Activated T-helper 17 cell treated with anti-CD3 and anti-CD28 coated beads, Interleukin-2, amount 50 U/mL, for 72 hours (primary cell): ENCODE results near the gene RAB13. TPM values are rescaled to one million over a fixed set of nuclear protein-coding genes. Genes with fewer than 3 reads are reported as not detected.
"Not testable (repeated sequence)": the region's sequence is repeated elsewhere in the genome, so short reads cannot be mapped to it uniquely, and the experiment has no call there.

Experiments used
- ATAC-seq: fragments of 150-1000 bp; cut with Tn5 transposase; replicated peaks from 2 replicates; pipeline ENCODE4 v1.10.0; 2021; ENCODE audit warnings: mild to moderate bottlenecking, moderate library complexity
- H3K27ac Mint-ChIP-seq: one replicate; pipeline ENCODE4 v1.8.0; 2022; ENCODE audit warnings: mixed read lengths
- H3K27me3 Mint-ChIP-seq: one replicate; pipeline ENCODE4 v1.8.0; 2022; ENCODE audit warnings: mixed read lengths
- H3K36me3 Mint-ChIP-seq: one replicate; pipeline ENCODE4 v1.8.0; 2022; ENCODE audit warnings: low read depth, mild to moderate bottlenecking, mixed read lengths
- H3K4me1 Mint-ChIP-seq: one replicate; pipeline ENCODE4 v1.8.0; 2022; ENCODE audit warnings: mixed read lengths
- H3K4me3 Mint-ChIP-seq: one replicate; pipeline ENCODE4 v1.8.0; 2022; ENCODE audit warnings: mild to moderate bottlenecking, mixed read lengths
- H3K9me3 Mint-ChIP-seq: one replicate; pipeline ENCODE4 v1.8.0; 2022; ENCODE audit warnings: mixed read lengths
- total RNA-seq, 2 donors: library from RNA; stranded (reverse); gene quantifications; one replicate each; pipeline ENCODE4 v1.2.3, GENCODE V29; 2022

Gene RAB13
- total RNA-seq, 2 donors from 2014 or later, result 0.66 to 0.91 TPM

DNA sequence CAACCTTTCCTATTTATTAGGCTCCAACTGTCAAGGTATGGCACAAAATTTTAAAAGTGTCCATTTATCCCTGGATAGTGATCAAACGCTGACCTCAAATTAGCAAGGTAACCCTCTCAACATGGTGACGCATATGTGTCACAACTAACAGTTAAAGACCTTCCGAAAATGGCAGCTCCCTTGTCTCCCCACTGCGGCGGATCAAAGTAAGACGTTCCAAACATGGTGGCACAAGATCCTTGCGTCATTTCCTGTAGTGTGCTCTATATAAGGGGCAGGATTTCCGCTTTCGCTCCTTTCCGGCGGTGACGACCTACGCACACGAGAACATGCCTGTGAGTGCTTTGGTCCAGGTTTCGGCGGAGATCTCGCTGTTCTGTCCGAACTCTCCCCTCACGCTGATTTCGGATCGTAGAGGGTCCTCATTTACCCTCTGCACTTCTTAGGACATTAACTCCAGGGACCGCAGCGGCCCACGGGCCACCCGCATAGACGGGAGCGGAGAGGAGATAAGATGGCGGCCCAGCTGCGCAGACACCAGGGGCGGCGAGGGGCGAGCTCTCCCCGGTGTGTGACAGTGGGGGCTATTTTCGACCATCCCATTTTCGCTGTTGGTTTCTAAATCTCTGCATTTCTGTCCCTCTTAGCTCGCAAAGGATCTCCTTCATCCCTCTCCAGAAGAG is 4.5 kb upstream of the RAB13 start, which contains the start of gene RPS27:
RPS27 (plus strand) TSS at position 295 of the 683 bp plus-strand sequence; CDS start at position 330, 35 bp downstream.
- Mint-ChIP-seq H3K36me3 (peaks cover 53% of the 10 kb centered on the region), H3K27me3 (no peaks in the 10 kb centered on the region), H3K4me3 (peak within 1 kb of the TSS; percentile 88), H3K9me3 (no peaks in the 10 kb centered on the region), H3K4me1 (peaks cover 19% of the 10 kb centered on the region), H3K27ac (peak within 1 kb of the TSS; percentile 94)
- peak; percentile 94 for ATAC-seq

DNA sequence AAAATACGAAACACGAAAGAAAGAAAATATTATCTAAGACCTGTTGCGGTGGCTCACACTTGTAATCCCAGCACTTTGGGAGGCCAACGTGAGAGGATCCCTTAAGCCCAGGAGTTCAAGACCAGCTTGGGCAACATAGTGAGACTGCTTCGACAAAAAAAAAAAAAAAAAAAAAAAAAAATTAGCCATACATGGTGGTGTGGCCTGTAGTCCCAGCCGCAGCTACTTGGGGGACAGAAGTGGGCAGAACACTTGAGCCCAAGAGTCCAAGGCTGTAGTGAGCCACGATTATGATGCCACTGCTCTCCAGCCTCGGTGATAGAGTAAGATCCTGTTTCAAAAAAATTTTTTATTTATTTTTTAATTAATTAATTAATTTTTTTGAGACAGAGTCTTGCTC is 1.5 kb upstream of the RAB13 start:
- H3K27ac Mint-ChIP-seq, result peak overlapping the region; percentile 61
- H3K4me3 Mint-ChIP-seq, result peak overlapping the region; percentile 65
- no peaks in the 10 kb centered on the region for H3K27me3 Mint-ChIP-seq
- no peaks in the 10 kb centered on the region for H3K9me3 Mint-ChIP-seq
- peaks cover 16% of the 10 kb centered on the region for H3K4me1 Mint-ChIP-seq
- ATAC-seq, result no peak
- peaks cover 23% of the 10 kb centered on the region for H3K36me3 Mint-ChIP-seq

GRCh38 chr1:153985341-153985912 is 712 bp downstream of the RAB13 start:
- H3K27me3 Mint-ChIP-seq, result no peaks in the 10 kb centered on the region
- no peaks in the 10 kb centered on the region for H3K9me3 Mint-ChIP-seq
- ATAC-seq, result no peak
- H3K36me3 Mint-ChIP-seq, result peaks cover 1% of the 10 kb centered on the region
- H3K4me1 Mint-ChIP-seq, result peaks cover 3% of the 10 kb centered on the region
- peak overlapping the region; percentile 28 for H3K4me3 Mint-ChIP-seq
- H3K27ac Mint-ChIP-seq, result no peak overlapping the region

DNA sequence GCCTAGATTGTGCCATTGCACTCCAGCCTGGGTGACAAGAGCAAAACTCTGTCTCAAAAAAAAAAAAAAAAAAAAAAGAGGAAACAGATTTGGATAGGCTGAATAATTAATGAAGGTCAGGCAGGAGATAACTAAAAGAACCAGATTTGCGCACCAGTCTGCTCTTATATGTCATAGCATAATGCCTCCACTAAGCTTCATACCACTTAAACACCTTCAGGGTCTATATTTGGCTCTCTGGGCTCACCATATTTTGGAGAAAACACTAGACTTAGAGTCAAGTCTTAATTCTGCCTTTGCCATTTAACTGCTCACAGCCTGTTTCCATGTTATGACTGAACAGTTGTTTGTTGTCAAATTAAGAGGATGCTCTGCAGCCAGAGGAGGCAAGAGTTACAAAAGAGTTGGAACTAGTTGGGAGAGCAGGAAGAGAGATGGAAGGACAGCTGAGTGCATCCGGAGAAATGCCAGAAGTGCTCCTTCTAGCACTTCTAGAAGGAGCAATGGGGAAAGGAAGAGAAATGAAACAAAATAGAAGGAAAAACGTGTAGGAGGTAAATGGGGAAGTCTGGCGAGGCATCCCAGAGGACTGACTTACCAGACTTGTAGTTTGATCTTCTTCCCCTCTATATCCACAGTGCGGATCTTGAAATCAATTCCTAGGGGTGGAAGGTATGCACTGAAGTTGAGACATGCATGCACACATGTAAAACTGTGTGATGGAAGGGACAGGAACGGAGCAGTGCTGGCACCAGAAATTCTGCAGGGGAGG is 1.8 kb downstream of the RAB13 start:
- no peak overlapping the region for H3K4me3 Mint-ChIP-seq
- no peaks in the 10 kb centered on the region for H3K27me3 Mint-ChIP-seq
- no peak for ATAC-seq
- H3K36me3 Mint-ChIP-seq, result no peaks in the 10 kb centered on the region
- no peaks in the 10 kb centered on the region for H3K4me1 Mint-ChIP-seq
- no peaks in the 10 kb centered on the region for H3K9me3 Mint-ChIP-seq
- H3K27ac Mint-ChIP-seq, result no peak overlapping the region

- H3K4me1 Mint-ChIP-seq, H3K36me3 Mint-ChIP-seq, H3K27me3 Mint-ChIP-seq, ATAC-seq, H3K27ac Mint-ChIP-seq, H3K9me3 Mint-ChIP-seq, H3K4me3 Mint-ChIP-seq: not testable (repeated sequence)
Observed at GRCh38 chr1:153981735-153982134, 4.4 kb downstream of the RAB13 start.

DNA sequence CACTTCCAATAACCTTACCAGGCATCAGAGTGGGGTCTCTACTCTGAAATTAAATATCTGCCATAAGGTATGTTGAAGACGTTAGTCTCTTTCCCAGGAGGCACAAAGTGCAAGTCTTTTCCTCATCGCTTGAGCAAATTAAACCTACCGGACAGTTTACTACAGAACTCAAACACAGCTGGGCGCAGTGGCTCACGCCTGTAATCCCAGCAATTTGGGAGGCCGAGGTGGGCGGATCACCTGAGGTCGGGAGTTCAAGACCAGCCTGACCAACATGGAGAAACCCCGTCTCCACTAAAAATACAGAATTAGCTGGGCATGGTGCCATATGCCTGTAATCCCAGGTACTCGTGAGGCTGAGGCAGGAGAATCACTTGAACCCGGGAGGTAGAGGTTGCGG is 7.0 kb downstream of the RAB13 start:
- H3K27me3 Mint-ChIP-seq, H3K9me3 Mint-ChIP-seq, ATAC-seq: not testable (repeated sequence)
- Mint-ChIP-seq H3K4me1 (peaks cover 13% of the 10 kb centered on the region), H3K36me3 (peaks cover 36% of the 10 kb centered on the region), H3K4me3 (peak overlapping the region; percentile 98), H3K27ac (peak overlapping the region; percentile 94)

GRCh38 chr1:153978274-153978909 is 7.7 kb downstream of the RAB13 start:
- H3K36me3 Mint-ChIP-seq, result peaks cover 43% of the 10 kb centered on the region
- peak; percentile 5 for ATAC-seq
- no peaks in the 10 kb centered on the region for H3K9me3 Mint-ChIP-seq
- no peaks in the 10 kb centered on the region for H3K27me3 Mint-ChIP-seq
- H3K4me1 Mint-ChIP-seq, result peaks cover 13% of the 10 kb centered on the region
- H3K27ac Mint-ChIP-seq, result peak overlapping the region; percentile 94
- H3K4me3 Mint-ChIP-seq, result peak overlapping the region; percentile 98

DNA sequence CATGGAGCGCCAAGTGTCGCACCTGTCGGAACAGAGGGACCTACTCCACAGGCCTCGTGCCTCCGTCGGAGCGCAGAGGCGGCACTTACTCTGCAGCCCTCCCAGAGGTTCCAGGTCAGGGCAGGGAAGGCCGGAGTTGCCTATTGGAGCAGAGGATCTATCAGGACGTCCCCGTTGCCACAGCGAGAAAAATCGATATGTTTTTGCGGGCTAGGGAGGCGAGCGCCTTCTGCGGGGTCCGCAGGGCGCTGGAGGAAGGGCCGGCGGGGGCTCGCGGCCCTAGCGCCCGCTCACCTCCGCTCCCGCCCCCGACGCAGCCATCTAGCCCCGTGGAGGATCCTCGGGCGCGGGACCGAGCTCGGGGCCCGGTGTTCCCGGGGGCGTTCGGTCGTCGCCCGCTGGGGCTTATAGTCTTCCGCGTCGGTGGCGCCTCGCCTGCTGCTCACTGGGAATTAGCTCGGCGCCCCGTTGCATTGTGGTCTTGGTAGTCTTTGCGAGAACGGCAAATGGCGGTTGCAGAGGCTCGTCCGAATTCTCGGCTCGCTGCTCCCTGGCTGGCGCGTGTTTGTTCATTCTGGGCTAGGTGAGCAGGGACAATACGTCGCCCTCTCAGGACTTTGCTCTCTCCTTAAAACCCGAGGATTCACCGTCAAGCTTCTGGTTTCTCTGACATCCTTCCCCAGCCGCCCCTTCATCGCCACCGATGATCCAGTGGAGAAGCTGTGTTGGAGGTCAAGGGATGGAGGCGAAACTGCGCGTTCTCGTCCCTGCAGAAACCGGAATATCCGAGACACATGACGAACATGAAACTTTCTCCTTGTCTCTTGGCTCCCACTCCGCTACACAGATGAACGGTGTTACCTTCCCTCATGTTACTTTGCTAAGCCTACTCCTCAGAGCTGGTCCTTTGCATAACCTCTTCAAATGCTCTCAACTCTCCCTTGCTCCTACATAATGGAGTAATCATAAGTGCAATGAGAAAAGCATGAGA is 8.6 kb downstream of the RAB13 start, which contains the start of gene JTB:
JTB (minus strand) TSS at position 425 of the 991 bp plus-strand sequence; CDS start at position 3, 422 bp downstream.
- Mint-ChIP-seq H3K9me3 (no peaks in the 10 kb centered on the region), H3K4me1 (peaks cover 13% of the 10 kb centered on the region), H3K27me3 (no peaks in the 10 kb centered on the region), H3K27ac (peak within 1 kb of the TSS; percentile 94), H3K36me3 (peaks cover 48% of the 10 kb centered on the region), H3K4me3 (peak within 1 kb of the TSS; percentile 98)
- peak; percentile 94 for ATAC-seq

DNA sequence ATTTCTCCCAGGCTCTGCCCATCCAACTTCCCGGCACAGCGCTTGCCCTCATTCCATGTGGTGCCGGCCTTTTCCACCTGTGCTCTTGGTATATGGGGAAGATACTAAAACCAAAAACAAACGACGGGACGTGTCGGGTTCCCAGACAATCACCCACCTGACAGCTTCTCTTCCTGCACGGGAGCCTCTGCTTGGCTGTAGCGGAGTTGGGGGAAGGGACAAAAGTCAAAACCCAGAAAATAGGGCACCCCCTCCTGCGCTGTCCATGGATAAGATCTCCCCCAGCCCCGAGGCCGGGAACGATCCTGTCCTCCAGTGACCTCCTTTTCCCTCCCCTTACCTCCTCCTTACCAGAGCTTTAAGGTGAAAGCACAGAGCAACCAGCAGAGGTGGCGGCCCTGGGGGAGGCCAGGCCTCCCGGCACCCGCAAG is 9.3 kb downstream of the RAB13 start:
- H3K9me3 Mint-ChIP-seq, result no peaks in the 10 kb centered on the region
- peaks cover 13% of the 10 kb centered on the region for H3K4me1 Mint-ChIP-seq
- peaks cover 48% of the 10 kb centered on the region for H3K36me3 Mint-ChIP-seq

GRCh38 chr1:153973525-153973924 is 12.6 kb downstream of the RAB13 start:
- peaks cover 12% of the 10 kb centered on the region for H3K4me1 Mint-ChIP-seq
- peak overlapping the region; percentile 52 for H3K27ac Mint-ChIP-seq
- no peaks in the 10 kb centered on the region for H3K27me3 Mint-ChIP-seq
- ATAC-seq, result no peak
- no peak overlapping the region for H3K4me3 Mint-ChIP-seq
- no peaks in the 10 kb centered on the region for H3K9me3 Mint-ChIP-seq
- peaks cover 48% of the 10 kb centered on the region for H3K36me3 Mint-ChIP-seq

More for the DNA sequence above, 9.3 kb downstream of the RAB13 start:
- peak; percentile 8 for ATAC-seq
- H3K27me3 Mint-ChIP-seq, result no peaks in the 10 kb centered on the region
- H3K27ac Mint-ChIP-seq, result peak overlapping the region; percentile 94
- H3K4me3 Mint-ChIP-seq, result peak overlapping the region; percentile 98

DNA sequence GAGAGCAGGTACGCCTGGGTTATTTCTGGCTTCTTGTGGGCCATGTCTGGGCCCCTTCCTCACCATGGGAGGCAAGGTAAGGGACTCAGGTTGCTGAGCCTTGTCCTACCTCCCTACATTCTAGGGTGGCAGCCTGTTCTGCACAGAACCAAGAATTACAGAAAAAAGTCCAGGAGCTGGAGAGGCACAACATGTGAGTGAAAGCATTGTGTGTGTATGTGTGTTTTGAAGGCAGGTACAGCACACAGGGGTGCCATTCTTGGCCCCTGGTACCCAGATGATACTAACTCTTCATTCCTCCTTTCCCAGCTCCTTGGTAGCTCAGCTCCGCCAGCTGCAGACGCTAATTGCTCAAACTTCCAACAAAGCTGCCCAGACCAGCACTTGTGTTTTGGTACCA is 13.1 kb downstream of the RAB13 start:
- Mint-ChIP-seq H3K27me3 (no peaks in the 10 kb centered on the region), H3K9me3 (no peaks in the 10 kb centered on the region), H3K27ac (peak overlapping the region; percentile 52), H3K4me3 (no peak overlapping the region), H3K36me3 (peaks cover 48% of the 10 kb centered on the region), H3K4me1 (peaks cover 12% of the 10 kb centered on the region)
- no peak for ATAC-seq

DNA sequence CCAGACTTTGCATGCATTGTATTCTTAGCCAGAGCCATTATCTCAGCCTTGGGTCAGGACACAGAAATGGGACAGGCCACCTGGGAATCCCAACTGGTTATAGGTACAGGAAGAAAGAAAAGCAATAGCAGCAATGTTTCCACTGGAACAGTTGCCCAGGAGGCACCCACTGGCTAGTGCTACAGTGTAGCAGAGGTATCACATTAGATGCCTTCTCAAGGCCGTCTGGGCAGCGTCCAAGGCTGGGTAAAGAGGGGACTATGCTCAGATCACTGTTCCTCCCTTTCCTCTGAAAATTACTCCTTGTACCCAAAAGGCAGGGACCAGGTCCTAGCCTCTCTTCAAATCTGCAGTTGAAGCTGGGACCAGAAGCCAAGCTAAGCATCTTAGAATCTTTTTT is 15.8 kb downstream of the RAB13 start:
- peaks cover 38% of the 10 kb centered on the region for H3K36me3 Mint-ChIP-seq
- H3K27ac Mint-ChIP-seq, result no peak overlapping the region
- H3K9me3 Mint-ChIP-seq, result no peaks in the 10 kb centered on the region
- no peaks in the 10 kb centered on the region for H3K27me3 Mint-ChIP-seq
- ATAC-seq, result no peak
- H3K4me1 Mint-ChIP-seq, result peaks cover 24% of the 10 kb centered on the region
- no peak overlapping the region for H3K4me3 Mint-ChIP-seq

DNA sequence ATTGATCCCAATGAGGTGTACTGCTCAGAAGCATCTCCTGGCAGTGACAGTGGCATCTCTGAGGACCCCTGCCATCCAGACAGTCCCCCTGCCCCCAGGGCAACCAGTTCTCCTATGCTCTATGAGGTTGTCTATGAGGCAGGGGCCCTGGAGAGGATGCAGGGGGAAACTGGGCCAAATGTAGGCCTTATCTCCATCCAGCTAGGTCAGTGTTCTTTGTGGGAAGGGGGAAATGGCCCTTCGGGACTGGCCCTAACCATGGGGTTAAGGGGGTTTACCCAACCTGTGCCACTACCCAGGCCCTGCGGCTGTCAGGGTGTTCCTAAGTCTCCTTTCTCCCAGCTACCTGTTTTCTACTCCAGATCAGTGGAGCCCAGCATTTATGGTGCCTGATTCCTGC is 17.2 kb downstream of the RAB13 start:
- Mint-ChIP-seq H3K9me3 (no peaks in the 10 kb centered on the region), H3K27me3 (no peaks in the 10 kb centered on the region), H3K36me3 (peaks cover 24% of the 10 kb centered on the region), H3K4me1 (peaks cover 24% of the 10 kb centered on the region), H3K4me3 (peak overlapping the region; percentile 99), H3K27ac (no peak overlapping the region)
- no peak for ATAC-seq
